Frontal cortex (tissue), 4 donors: Measurements from ENCODE around the gene ZFAND2A. TPM values are rescaled to one million over a fixed set of nuclear protein-coding genes. Genes with fewer than 3 reads are reported as not detected.
A peak's percentile ranks its signal among the peaks of the same experiment; 100 is the strongest.
"Not testable (repeated sequence)": the region's sequence is repeated elsewhere in the genome, so short reads cannot be mapped to it uniquely, and the experiment has no call there.

ENCODE experiments used
- DNase-seq, 2 donors: peaks; one replicate each; pipeline ENCODE4 v3.0.0; 2012; ENCODE audit warnings: low spot score in 2 of 2
- FAIRE-seq: peaks from 2 replicates; lab custom pipeline; 2012; peaks lifted over from hg19 to GRCh38; lab: Jason Lieb, UNC
- total RNA-seq: library from RNA; depleted of rRNA; stranded (reverse); fragments of >200 nt; gene quantifications from one replicate; pipeline ENCODE4 v1.2.3, GENCODE V29; 2014
- donor health status: control.
- donor health status: control.
- donor health status: control.

Gene ZFAND2A
- total RNA-seq: 15.1 TPM

GRCh38 chr7:1159891-1160669, at the start of gene ZFAND2A:
Gene ZFAND2A (minus strand): TSS chr7:1160196. CDS start chr7:1158212, 1,984 bp downstream.
- no peak for FAIRE-seq
- DNase-seq: peak; percentile 99

GRCh38 chr7:1209097-1209496, 49.1 kb upstream of the ZFAND2A start:
- FAIRE-seq (no peak), DNase-seq (no peak)

GRCh38 chr7:1205742-1206141, 45.7 kb upstream of the ZFAND2A start:
- not testable (repeated sequence) for DNase-seq, FAIRE-seq

- FAIRE-seq (no peak), DNase-seq (no peak)
These were observed 44.6 kb upstream of the ZFAND2A start for GRCh38 chr7:1204460-1205140.

GRCh38 chr7:1202914-1203313, 42.9 kb upstream of the ZFAND2A start:
- not testable (repeated sequence) for DNase-seq, FAIRE-seq

GRCh38 chr7:1201916-1202315, 41.9 kb upstream of the ZFAND2A start:
- DNase-seq: no peak
- FAIRE-seq: no peak

GRCh38 chr7:1200045-1200444, 40.0 kb upstream of the ZFAND2A start:
- DNase-seq (no peak), FAIRE-seq (no peak)

- DNase-seq (no peak), FAIRE-seq (no peak)
These were observed 38.1 kb upstream of the ZFAND2A start for GRCh38 chr7:1197997-1198625.

- no peak for FAIRE-seq
- DNase-seq: no peak
These were observed 37.0 kb upstream of the ZFAND2A start for GRCh38 chr7:1196950-1197349.

- not testable (repeated sequence) for FAIRE-seq, DNase-seq
These were observed 36.4 kb upstream of the ZFAND2A start for GRCh38 chr7:1196441-1196840.

GRCh38 chr7:1193593-1194424, 33.8 kb upstream of the ZFAND2A start:
- no peak for FAIRE-seq
- peak; percentile 51 to 69 for DNase-seq

- DNase-seq: no peak
- FAIRE-seq: no peak
These were observed 32.2 kb upstream of the ZFAND2A start for GRCh38 chr7:1192171-1192676.

- DNase-seq (no peak), FAIRE-seq (no peak)
These were observed 30.2 kb upstream of the ZFAND2A start for GRCh38 chr7:1189986-1190772.

- FAIRE-seq (no peak), DNase-seq (no peak)
These were observed 28.8 kb upstream of the ZFAND2A start for GRCh38 chr7:1188720-1189294.

- DNase-seq (no peak), FAIRE-seq (no peak)
These were observed 27.1 kb upstream of the ZFAND2A start for GRCh38 chr7:1187127-1187526.

- FAIRE-seq (no peak), DNase-seq (no peak)
These were observed 21.6 kb upstream of the ZFAND2A start for GRCh38 chr7:1181640-1182039.

- no peak for DNase-seq
- no peak for FAIRE-seq
These were observed 21.0 kb upstream of the ZFAND2A start for GRCh38 chr7:1181031-1181430.

GRCh38 chr7:1176891-1177373, 16.9 kb upstream of the ZFAND2A start:
- no peak for FAIRE-seq
- no peak for DNase-seq
